Gastrocnemius medialis (tissue), 4 donors: ENCODE data around the gene VSX1. TPM values are rescaled to one million over a fixed set of nuclear protein-coding genes. Genes with fewer than 3 reads are reported as not detected.
A peak's percentile ranks its signal among the peaks of the same experiment; 100 is the strongest.

Experiments
- ATAC-seq, 2 donors: fragments of 150-250 bp; one replicate each; pipeline ENCODE4 v1.9.1; 2016
- DNase-seq, 2 donors: peaks; one replicate each; pipeline ENCODE4 v3.0.0-alpha.2; 2019
- H3K27ac ChIP-seq, 4 donors: fragments of 200-600 bp; sonication (generic); 1 replicate in 1 of 4; 2 replicates in 3 of 4; pipeline ENCODE4 v1.5.1; 2016 to 2018; ENCODE audit warnings: mild to moderate bottlenecking in 2 of 4, moderate library complexity in 1 of 4
- H3K27me3 ChIP-seq, 3 donors: fragments of 200-600 bp; sonication (generic) in 2 of 3; 1 replicate in 1 of 3; 2 replicates in 2 of 3; pipeline versions ENCODE4 v1.5.1 to v1.6.0; 2016 to 2019; ENCODE audit warnings: mild to moderate bottlenecking in 1 of 3, moderate library complexity in 1 of 3
- H3K36me3 ChIP-seq, 2 donors: fragments of 200-600 bp; sonication (generic) in 1 of 2; one replicate each; pipeline ENCODE4 v1.5.1; 2017 to 2018
- H3K4me1 ChIP-seq, 2 donors: fragments of 200-600 bp; sonication (generic) in 1 of 2; one replicate each; pipeline ENCODE4 v1.5.1; 2016 to 2017; ENCODE audit warnings: mild to moderate bottlenecking in 2 of 2
- H3K4me3 ChIP-seq, 4 donors: fragments of 200-600 bp; sonication (generic) in 3 of 4; 1 replicate in 1 of 4; 2 replicates in 3 of 4; pipeline ENCODE4 v1.5.1; 2016 to 2019; ENCODE audit warnings: mild to moderate bottlenecking in 2 of 4
- H3K9me3 ChIP-seq, 3 donors: fragments of 200-600 bp; sonication (generic) in 2 of 3; 1 replicate in 1 of 3; 2 replicates in 2 of 3; pipeline ENCODE4 v1.5.1; 2016 to 2019
- CTCF ChIP-seq, 5 experiments: fragments of 450-650 bp in 3 of 5; fragments of 200-600 bp in 2 of 5; sonication (generic) in 2 of 5; IDR thresholded peaks in 4 of 5; conservative IDR thresholded peaks in 1 of 5; 1 replicate in 4 of 5; 2 replicates in 1 of 5; pipeline ENCODE4 v1.5.1; 2016 to 2019; ENCODE audit warnings: antibody characterized with exemption in 5 of 5, mild to moderate bottlenecking in 3 of 5, moderate library complexity in 3 of 5
- POLR2A ChIP-seq, 2 donors: fragments of 450-650 bp; IDR thresholded peaks; one replicate each; pipeline ENCODE4 v1.6.1; 2017; ENCODE audit warnings: antibody characterized with exemption in 2 of 2, mild to moderate bottlenecking in 2 of 2, moderate library complexity in 2 of 2
- in situ Hi-C, 4 donors: fragments of 200-750 bp; cut with MboI; loops; one replicate each; pipeline versions ENCODE4 v1.15.0 to v1.8.0; 2017; ENCODE audit warnings: low sequenced_read_pairs in 4 of 4
- intact Hi-C: fragments of 100-400 bp; cut with DNase I; formaldehyde crosslinking; loops from one replicate; pipeline ENCODE4 v1.15.1; 2023; ENCODE audit warnings: low total_unique reads
- total RNA-seq, 4 donors: library from RNA; depleted of rRNA; stranded (reverse); fragments of >200 nt; gene quantifications; one replicate each; pipeline versions ENCODE4 v1.1.0 to v1.2.3, GENCODE V29; 2016

Gene VSX1
- total RNA-seq, 4 donors from 2014 or later = 0.20 to 3.0 TPM; not detected in 2

GRCh38 chr20:25064561-25065071 lies 17.3 kb downstream of the VSX1 start:
- Histone ChIP-seq H3K9me3 (no peaks in the 10 kb centered on the region), H3K36me3 (no peaks in the 10 kb centered on the region), H3K4me3 (no peak overlapping the region), H3K27me3 (peaks cover 0 to 2% (median 0%) of the 10 kb centered on the region in 3 donors), H3K4me1 (peaks cover 0 to 3% of the 10 kb centered on the region in 2 donors), H3K27ac (no peak overlapping the region)
- in situ Hi-C loops (loop anchor here (5.0 to 25.0 kb wide), 5 partner anchors 67 to 1427 kb away; partner anchors contain the start of genes CST3 (in 2 of the 4), ABHD12 (in 1 of the 4), ENTPD6 (in 1 of the 4) and ZNF337 (in 1 of the 4)), intact Hi-C loops (loop anchor here (1.0 kb wide), 1 partner anchor 70 kb away; no protein-coding TSS in a partner anchor)
- ATAC-seq = no peak
- peak in 1 of 2 donors; percentile 2 for DNase-seq
- no peak for TF ChIP-seq POLR2A (IDR thresholded peaks at IDR 0.05)
- TF ChIP-seq CTCF (IDR thresholded peaks at IDR 0.05 in 4 of 5, conservative IDR thresholded peaks at IDR 0.05 in 1 of 5) = no peak

- DNase-seq = peak in 1 of 2 donors; percentile 4
- Histone ChIP-seq H3K36me3 (no peaks in the 10 kb centered on the region), H3K27ac (no peak overlapping the region), H3K9me3 (no peaks in the 10 kb centered on the region), H3K4me3 (no peak overlapping the region), H3K4me1 (peaks cover 2 to 3% of the 10 kb centered on the region in 2 donors), H3K27me3 (no peaks in the 10 kb centered on the region)
- no peak for ATAC-seq
- in situ Hi-C loops (loop anchor here (5.0 to 25.0 kb wide), 5 partner anchors 67 to 1427 kb away; partner anchors contain the start of genes CST3 (in 2 of the 4), ABHD12 (in 1 of the 4), ENTPD6 (in 1 of the 4) and ZNF337 (in 1 of the 4)), intact Hi-C loops (no loop called here)
- no peak for TF ChIP-seq CTCF (IDR thresholded peaks at IDR 0.05 in 4 of 5, conservative IDR thresholded peaks at IDR 0.05 in 1 of 5)
- TF ChIP-seq POLR2A (IDR thresholded peaks at IDR 0.05) = no peak
Observed at GRCh38 chr20:25063981-25064380, 18.0 kb downstream of the VSX1 start.

- TF ChIP-seq CTCF (IDR thresholded peaks at IDR 0.05 in 4 of 5, conservative IDR thresholded peaks at IDR 0.05 in 1 of 5) (no peak), POLR2A (IDR thresholded peaks at IDR 0.05) (no peak)
- intact Hi-C loops = no loop called here
Observed at GRCh38 chr20:25063546-25063945, 18.4 kb downstream of the VSX1 start.

GRCh38 chr20:25062841-25063240 lies 19.1 kb downstream of the VSX1 start:
- no peaks in the 10 kb centered on the region for H3K9me3 ChIP-seq
- no peak for DNase-seq
- H3K27me3 ChIP-seq = no peaks in the 10 kb centered on the region
- H3K4me3 ChIP-seq = no peak overlapping the region
- no peaks in the 10 kb centered on the region for H3K36me3 ChIP-seq
- ATAC-seq = no peak
- intact Hi-C loops = no loop called here
- no peak overlapping the region for H3K27ac ChIP-seq
- no peak for TF ChIP-seq POLR2A (IDR thresholded peaks at IDR 0.05)
- no peak for TF ChIP-seq CTCF (IDR thresholded peaks at IDR 0.05 in 4 of 5, conservative IDR thresholded peaks at IDR 0.05 in 1 of 5)
- peaks cover 3 to 9% of the 10 kb centered on the region in 2 donors for H3K4me1 ChIP-seq
- in situ Hi-C loops = loop anchor here (5.0 to 25.0 kb wide), 5 partner anchors 66 to 1426 kb away; partner anchors contain the start of genes CST3 (in 2 of the 4), ABHD12 (in 1 of the 4), ENTPD6 (in 1 of the 4) and ZNF337 (in 1 of the 4)

More at GRCh38 chr20:25063546-25063945, 18.4 kb downstream of the VSX1 start:
- Histone ChIP-seq H3K27ac (no peak overlapping the region), H3K9me3 (no peaks in the 10 kb centered on the region), H3K4me1 (peaks cover 3 to 5% of the 10 kb centered on the region in 2 donors), H3K27me3 (no peaks in the 10 kb centered on the region), H3K36me3 (no peaks in the 10 kb centered on the region), H3K4me3 (no peak overlapping the region)
- DNase-seq (peak in 1 of 2 donors; percentile 8), ATAC-seq (no peak)
- in situ Hi-C loops = loop anchor here (5.0 to 25.0 kb wide), 5 partner anchors 66 to 1426 kb away; partner anchors contain the start of genes CST3 (in 2 of the 4), ABHD12 (in 1 of the 4), ENTPD6 (in 1 of the 4) and ZNF337 (in 1 of the 4)
